ENCODE data around the gene FAM98A. TPM values are rescaled to one million over a fixed set of nuclear protein-coding genes. Genes with fewer than 3 reads are reported as not detected.

Gene FAM98A
- total RNA-seq, 4 donors from 2014 or later, result 21.2 to 50.5 (median 26.3) TPM

- no peak overlapping the region for H3K4me3 ChIP-seq (ENCODE audit: low read depth, poor library complexity, severe bottlenecking)
- intact Hi-C loops (cut with DNase I; ENCODE audit: low total_unique reads), result no loop called here
- no peak for DNase-seq (ENCODE audit: low spot score in 2 of 2)
- no peak for TF ChIP-seq CTCF (IDR thresholded peaks at IDR 0.05)
- TF ChIP-seq POLR2A (IDR thresholded peaks at IDR 0.05), result no peak
These were observed 37.2 kb downstream of the FAM98A start for GRCh38 chr2:33561872-33562271.

GRCh38 chr2:33560017-33560416 lies 39.1 kb downstream of the FAM98A start:
- TF ChIP-seq POLR2A (IDR thresholded peaks at IDR 0.05) (no peak), CTCF (IDR thresholded peaks at IDR 0.05) (no peak)
- H3K4me3 ChIP-seq (ENCODE audit: low read depth, poor library complexity, severe bottlenecking), result no peak overlapping the region
- intact Hi-C loops (cut with DNase I; ENCODE audit: low total_unique reads), result no loop called here
- DNase-seq (ENCODE audit: low spot score in 2 of 2), result no peak
- WGBS, 2 donors, result 56 to 65% methylated on average over 2 of the region's 2 CpGs

- 55 to 78% methylated on average over 3 of the region's 3 CpGs for WGBS, 2 donors
- intact Hi-C loops (cut with DNase I; ENCODE audit: low total_unique reads), result no loop called here
- no peak for DNase-seq (ENCODE audit: low spot score in 2 of 2)
- TF ChIP-seq CTCF (IDR thresholded peaks at IDR 0.05) (no peak), POLR2A (IDR thresholded peaks at IDR 0.05) (no peak)
- no peak overlapping the region for H3K4me3 ChIP-seq (ENCODE audit: low read depth, poor library complexity, severe bottlenecking)
These were observed 39.8 kb downstream of the FAM98A start for GRCh38 chr2:33559328-33559727.

- 64 to 70% methylated on average over 3 of the region's 3 CpGs for WGBS, 2 donors
- no peak for DNase-seq (ENCODE audit: low spot score in 2 of 2)
- H3K4me3 ChIP-seq (ENCODE audit: low read depth, poor library complexity, severe bottlenecking), result no peak overlapping the region
- TF ChIP-seq CTCF (IDR thresholded peaks at IDR 0.05) (no peak), POLR2A (IDR thresholded peaks at IDR 0.05) (no peak)
- intact Hi-C loops (cut with DNase I; ENCODE audit: low total_unique reads), result no loop called here
These were observed 43.4 kb downstream of the FAM98A start for GRCh38 chr2:33555681-33556080.

- intact Hi-C loops (cut with DNase I; ENCODE audit: low total_unique reads), result no loop called here
- DNase-seq (ENCODE audit: low spot score in 2 of 2), result no peak
- TF ChIP-seq POLR2A (IDR thresholded peaks at IDR 0.05), result no peak
- no peak for TF ChIP-seq CTCF (IDR thresholded peaks at IDR 0.05)
- H3K4me3 ChIP-seq (ENCODE audit: low read depth, poor library complexity, severe bottlenecking), result no peak overlapping the region
- WGBS, 2 donors, result 90 to 95% methylated on average over 1 of the region's 1 CpG
These were observed 46.2 kb downstream of the FAM98A start for GRCh38 chr2:33552758-33553461.

GRCh38 chr2:33550206-33550605 lies 48.9 kb downstream of the FAM98A start:
- TF ChIP-seq CTCF (IDR thresholded peaks at IDR 0.05) (no peak), POLR2A (IDR thresholded peaks at IDR 0.05) (no peak)
- H3K4me3 ChIP-seq (ENCODE audit: low read depth, poor library complexity, severe bottlenecking), result no peak overlapping the region
- no peak for DNase-seq (ENCODE audit: low spot score in 2 of 2)
- intact Hi-C loops (cut with DNase I; ENCODE audit: low total_unique reads), result no loop called here
- WGBS, 2 donors, result 89 to 93% methylated on average over 3 of the region's 3 CpGs
